GM18858 (cell line): ENCODE measurements around the gene GRM4.

Source experiments
- ATAC-seq: cut with Tn5 transposase; IDR thresholded peaks from one replicate; pipeline ENCODE4 v1.9.1; 2021; ENCODE audit not compliant: unreplicated experiment

GRM4 gene

GRCh38 chr6:34157851-34158250 is 12.0 kb upstream of the GRM4 start:
- no peak for ATAC-seq

DNA sequence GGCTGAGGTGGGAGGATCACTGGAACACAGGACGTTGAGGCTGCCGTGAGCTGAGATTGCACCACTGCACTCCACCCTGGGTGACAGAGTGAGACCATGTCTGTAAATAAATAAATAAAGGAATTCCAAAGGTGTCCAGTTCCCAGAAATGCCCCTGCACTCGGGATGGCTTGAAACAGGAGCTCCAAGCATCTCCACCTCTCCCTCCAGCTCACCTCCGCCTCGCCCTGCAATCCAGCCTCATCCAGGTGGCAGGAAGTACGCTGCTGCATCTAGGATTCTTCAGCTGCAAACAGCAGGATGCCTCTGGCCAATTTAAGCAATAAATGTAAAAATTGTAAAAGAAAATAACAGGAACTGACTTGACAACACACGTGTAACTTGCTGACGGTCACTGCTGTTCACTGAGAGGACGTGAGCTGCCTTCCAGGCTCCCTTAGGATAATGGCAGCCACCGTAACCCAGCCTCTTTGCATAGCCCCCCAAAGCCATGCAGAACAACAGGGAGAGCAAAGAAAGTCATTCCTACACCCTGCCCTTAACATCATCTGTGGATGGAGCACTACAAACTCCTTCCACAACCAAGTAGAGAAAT is 11.4 kb upstream of the GRM4 start:
- ATAC-seq: no peak

DNA sequence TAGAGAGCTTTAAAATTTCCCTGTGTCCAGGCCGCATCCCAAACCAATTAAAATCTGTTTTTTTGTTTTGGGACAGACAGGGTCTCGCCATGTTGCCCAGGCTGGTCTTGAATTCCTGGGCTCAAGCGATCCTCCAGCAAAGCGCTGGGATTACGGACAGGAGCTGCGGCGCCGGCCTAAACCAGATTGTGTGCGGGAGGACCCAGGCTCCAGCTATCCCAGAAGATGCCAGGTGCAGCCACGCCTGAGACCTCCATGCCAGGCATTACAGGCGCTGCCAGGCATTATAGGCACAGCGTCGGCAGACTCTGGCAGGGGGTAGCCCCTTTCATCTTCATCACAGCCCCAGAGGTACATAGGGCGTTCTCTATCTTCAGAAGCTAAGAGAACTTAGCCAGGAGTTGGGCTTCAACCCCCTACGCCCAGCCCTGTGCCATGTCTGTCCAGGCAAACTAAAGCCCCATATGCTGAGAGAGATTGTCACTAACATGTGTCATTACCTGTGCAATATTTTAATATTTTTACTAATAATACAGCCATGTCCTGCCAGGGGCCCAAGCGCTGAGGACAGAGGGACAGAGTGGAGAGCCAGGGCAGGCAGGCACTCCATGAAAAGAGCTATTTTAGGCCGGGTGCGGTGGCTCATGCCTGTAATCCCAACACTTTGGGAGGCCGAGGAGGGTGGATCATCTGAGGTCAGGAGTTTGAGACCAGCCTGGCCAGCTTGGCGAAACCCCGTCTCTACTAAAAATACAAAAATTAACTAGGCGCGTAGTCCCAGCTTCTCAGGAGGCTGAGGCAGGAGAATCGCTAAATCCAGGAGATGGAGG is 9.8 kb upstream of the GRM4 start:
- ATAC-seq: no peak

GRCh38 chr6:34154668-34155447 is 9.0 kb upstream of the GRM4 start:
- ATAC-seq: no peak

GRCh38 chr6:34152806-34153520 is 7.1 kb upstream of the GRM4 start:
- ATAC-seq: no peak

GRCh38 chr6:34152042-34152524 is 6.2 kb upstream of the GRM4 start:
- ATAC-seq: no peak

DNA sequence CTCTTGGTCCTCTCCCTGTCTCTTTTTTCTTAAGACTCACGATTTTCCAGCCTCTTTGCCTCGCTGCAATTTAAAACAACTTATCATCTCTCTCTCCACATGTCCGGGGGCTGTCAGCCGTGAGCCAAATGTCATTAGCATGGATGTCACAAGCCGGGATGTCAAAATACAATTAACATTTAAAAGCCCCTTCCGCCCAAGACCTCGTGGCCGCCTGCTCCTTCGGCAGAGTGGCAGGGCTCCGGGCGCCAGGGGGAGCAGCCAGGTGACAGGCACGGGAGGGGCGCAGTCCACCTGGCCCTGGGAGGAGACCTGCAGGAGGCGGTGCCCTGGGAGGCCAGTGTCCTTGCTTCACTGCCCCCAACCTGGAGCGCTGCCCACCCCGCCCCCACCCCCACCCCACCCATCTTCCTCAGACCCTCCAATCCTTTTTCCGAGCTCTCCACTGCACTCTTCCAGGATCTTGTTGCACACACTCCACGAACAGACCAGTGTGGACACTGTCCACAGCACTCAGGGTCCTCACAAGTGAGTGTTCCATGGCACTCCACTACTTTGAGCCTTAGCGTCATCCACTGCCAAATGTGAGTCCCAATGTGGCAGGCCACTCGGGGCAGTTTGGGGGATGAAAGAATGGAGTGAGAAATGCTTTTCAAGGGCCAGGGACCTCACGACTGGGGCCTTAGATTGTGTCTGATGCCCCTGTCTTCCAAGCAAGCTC is 5.6 kb upstream of the GRM4 start:
- ATAC-seq: no peak

DNA sequence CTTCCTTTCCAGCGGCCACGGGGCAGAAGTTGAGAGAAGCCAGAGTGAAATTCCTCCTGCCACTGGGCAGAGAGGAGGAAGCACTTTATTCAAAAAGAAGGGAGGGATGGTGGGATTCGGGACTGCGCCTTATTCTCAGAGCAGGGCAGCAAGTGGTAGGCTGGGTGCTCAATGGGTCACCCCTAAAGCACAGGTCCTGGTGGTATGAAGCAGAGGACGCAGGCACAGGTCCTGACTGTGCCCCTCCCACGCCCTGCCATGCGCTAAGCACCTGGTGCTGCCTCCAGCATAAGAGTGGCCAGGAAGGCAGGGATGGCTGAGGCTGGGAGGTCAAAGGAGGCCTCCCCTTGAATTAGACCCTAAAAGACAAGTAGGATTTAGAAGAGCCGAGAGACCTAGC is 4.9 kb upstream of the GRM4 start:
- no peak for ATAC-seq

DNA sequence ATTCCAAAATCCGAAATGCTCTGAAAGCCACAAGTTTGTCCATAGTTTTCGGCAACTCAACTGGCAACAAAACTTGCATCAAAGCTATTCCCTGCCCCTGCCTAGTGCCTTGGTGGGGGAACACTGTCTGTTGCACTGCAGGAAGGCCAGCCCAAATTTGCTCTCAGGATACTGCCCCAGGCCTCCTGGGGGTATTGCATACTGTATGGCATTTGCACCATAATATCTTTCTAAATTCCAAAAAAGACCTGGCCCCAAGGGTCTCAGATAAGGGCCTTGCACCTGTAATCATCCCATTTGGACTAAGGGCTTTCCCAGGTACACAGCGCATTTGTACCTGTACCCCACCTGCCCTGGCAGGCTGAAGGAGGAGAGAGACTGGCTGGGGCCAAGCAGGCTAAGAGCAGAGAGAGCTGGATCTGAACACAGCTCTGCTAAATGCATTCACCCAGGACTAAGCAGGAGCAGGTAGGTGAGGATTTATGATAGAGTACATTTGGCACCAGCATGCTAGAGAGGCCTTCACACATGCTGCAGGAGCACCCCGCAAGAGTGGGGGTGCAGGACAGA is 4.0 kb upstream of the GRM4 start:
- no peak for ATAC-seq

DNA sequence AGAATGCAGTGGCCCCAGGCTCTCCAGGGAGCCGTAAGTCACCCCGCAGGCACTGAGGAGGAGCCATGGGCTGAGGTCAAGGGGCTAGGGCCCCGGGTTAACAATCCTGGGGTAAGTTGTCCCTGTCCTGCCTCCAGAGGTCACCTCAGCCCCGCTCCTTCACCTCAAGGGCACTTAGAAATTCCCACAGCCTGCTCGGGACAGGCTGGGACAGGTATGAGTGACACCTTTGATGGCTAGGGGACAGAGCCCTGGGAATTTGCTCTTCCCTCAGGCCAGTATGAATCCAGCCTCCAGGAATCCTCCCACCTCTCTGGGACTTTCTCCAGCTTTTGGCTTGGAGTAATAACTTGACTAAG is 3.5 kb upstream of the GRM4 start:
- ATAC-seq: no peak

DNA sequence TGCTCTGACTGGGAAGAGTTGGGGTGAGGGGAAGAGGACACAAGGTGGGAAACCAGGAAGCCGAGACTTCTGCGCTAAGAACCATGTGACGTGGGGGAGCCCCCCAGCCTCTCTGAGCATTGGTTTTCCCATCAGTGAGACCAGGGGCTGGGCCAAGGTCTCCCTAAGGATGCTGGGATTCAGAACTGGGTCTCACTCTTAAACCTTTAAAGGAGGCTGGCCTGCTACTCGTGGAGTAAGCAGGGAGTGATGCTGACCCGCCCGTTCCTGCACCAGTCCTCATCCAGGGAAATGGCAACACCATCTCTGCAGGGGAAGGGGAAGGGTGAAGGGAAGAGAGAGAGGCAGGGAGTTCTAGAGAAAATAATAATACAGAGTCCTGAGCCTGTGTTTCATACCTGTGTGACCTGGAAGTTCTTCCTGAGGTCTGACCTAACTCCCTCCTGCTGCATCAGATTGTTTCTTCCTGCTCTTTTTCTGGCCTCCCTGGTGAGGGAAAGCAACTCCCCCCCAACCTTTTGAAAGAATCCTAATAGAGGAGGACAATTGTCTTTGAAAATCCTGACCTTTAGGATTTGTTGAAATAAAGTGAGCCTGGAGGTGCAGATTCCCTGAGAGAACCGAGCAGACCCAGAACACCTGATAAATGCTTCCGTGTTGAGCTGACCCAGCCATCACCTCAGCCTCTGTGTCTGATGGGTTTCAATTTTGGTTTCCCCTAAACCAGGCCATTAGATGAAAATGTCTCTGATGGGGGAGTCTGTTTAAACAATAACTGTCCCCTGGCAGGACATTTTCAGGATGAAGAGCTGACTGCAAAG is 3.0 kb upstream of the GRM4 start:
- no peak for ATAC-seq

DNA sequence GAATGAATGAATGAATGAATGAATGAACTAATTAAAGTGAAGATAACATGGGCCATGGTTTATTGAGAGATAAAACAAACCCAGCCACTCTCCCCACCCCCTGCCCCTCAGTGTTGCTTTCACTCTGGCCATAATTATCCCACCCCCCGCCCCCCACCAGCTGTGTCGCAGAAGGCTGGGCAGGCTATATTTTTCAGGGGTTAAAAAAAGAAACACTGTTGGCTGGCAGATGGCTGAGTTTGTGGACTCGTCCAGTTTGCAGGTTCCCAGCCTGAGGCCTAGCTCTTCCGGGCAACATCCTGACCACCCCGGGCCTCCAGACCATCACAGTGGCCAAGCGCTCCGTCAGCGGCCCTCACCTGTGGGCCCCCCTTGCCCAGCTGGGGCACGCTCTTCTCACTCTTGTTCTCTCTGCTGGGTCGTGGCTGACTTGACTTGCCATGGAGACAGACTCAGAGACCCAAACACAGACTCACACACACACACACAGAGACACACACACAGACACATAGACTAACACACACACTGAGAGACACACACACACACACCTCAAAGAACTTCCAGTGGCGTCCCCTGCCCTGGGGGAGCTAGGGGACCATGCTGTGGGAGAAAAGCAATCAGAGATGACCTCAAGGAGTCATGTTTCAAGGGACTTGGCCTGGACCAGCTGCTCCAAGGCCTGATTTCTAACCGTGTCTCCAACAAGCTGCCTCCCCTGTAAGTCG is 2.2 kb upstream of the GRM4 start:
- ATAC-seq: no peak

DNA sequence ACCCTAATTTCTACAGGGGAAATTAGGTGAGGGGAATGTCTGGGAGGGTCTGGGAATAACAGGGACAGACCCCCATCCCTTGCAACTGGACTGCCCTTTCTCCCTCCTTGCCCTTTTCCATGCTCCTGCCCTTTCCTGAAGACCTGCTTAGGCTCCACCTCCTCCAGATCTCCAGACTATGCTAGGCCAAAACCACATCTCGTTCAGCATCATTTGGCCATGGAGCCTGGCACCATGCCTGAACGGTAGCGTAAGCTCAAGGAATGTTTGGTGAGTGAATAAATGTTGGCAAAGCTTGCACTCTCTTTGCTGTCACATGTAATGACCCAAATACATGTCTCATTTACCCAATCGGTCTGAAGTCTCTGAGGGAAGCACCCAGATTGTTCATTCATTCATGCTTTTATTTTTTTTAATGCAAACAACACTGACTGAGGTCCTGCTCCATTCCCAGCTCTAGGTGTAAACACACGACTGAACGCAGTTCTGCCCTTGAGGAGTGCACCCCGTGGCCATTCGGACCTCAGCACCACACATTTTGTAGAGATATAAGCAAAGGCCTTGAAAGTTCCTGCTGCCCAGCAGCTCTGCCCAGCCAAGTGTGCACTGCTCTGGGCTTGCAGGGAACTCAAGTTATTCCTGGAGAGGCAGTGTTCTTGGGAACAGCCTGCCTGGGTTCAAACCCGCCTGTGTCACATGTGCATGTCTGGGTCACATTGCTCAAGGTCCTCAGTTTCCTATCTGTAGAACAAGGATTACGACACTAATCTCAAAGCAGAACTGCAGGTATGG is 1.1 kb upstream of the GRM4 start:
- ATAC-seq: no peak

DNA sequence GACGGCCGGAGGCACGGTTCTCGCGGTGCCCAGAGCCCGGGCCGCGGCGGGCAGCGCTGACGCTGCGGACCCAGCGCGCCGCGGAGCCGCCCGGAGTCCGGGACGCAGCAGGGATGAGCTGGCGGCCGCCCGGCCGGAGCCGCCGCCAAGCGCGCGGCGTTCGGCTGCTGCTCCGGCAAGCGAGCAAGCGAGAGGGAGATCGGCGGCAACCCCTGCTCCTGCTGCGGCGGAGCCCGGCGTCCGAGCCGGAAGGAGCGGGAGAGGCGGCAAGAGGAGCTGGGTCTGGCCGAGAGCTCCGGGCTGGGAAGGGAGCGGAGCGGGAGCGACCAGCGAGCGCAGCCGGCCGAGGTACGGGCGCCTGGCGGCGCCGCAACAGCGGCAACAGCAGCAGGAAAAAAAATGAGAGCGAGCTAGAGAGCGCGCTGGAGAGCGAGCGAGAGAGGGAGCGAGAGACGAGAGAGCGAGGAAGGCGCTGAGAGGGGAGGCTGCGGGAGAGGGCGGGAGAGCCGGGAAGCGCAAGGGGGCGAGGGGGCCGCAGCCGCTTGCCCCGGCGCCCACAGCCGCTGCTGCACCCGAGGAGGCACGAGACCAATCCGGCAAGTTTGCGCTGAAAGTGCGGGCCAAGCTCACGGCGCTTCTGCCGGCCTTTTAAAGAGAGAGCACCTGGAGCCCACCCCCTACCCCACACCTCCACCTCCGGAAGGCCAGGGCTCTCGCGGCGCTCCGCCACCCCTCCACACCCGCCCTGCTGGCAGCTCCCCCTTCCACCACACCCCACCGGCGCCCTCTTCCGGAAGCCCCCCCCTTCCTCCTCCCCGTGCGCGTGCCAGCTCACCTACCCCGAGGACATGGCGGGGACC is 496 bp downstream of the GRM4 start:
- ATAC-seq: no peak

GRCh38 chr6:34144581-34145160 is 1.2 kb downstream of the GRM4 start:
- ATAC-seq: no peak

GRCh38 chr6:34143884-34144580 is 1.9 kb downstream of the GRM4 start:
- ATAC-seq: no peak
